Skeletal muscle cell (primary cell): ENCODE data around the gene SERTAD1.

Experiments used
- DNase-seq: peaks from one replicate; pipeline ENCODE4 v3.0.0-alpha.2; 2010; ENCODE audit warnings: low read depth
- H3K4me3 ChIP-seq: 2 replicates; pipeline ENCODE4 v1.5.1; 2011; ENCODE audit warnings: low read depth, mild to moderate bottlenecking, control low read depth, low read length, moderate library complexity

SERTAD1 gene

GRCh38 chr19:40389404-40390083, 36.2 kb downstream of the SERTAD1 start:
- H3K4me3 ChIP-seq = no peak overlapping the region
- DNase-seq = no peak

- no peak for DNase-seq
Observed at GRCh38 chr19:40388481-40388880, 37.3 kb downstream of the SERTAD1 start.

GRCh38 chr19:40387155-40387554, 38.6 kb downstream of the SERTAD1 start:
- DNase-seq = no peak
- no peak overlapping the region for H3K4me3 ChIP-seq

More at GRCh38 chr19:40388481-40388880, 37.3 kb downstream of the SERTAD1 start:
- no peak overlapping the region for H3K4me3 ChIP-seq

GRCh38 chr19:40383668-40384248, 42.0 kb downstream of the SERTAD1 start:
- no peak overlapping the region for H3K4me3 ChIP-seq
- DNase-seq = no peak

GRCh38 chr19:40381321-40381720, 44.5 kb downstream of the SERTAD1 start:
- no peak for DNase-seq
- no peak overlapping the region for H3K4me3 ChIP-seq

GRCh38 chr19:40380199-40381037, 45.4 kb downstream of the SERTAD1 start:
- DNase-seq = no peak
- H3K4me3 ChIP-seq = no peak overlapping the region

GRCh38 chr19:40379446-40380198, 46.2 kb downstream of the SERTAD1 start:
- no peak overlapping the region for H3K4me3 ChIP-seq
- DNase-seq = no peak

GRCh38 chr19:40378509-40378908, 47.3 kb downstream of the SERTAD1 start:
- no peak overlapping the region for H3K4me3 ChIP-seq

GRCh38 chr19:40377876-40378385, 47.9 kb downstream of the SERTAD1 start:
- H3K4me3 ChIP-seq = no peak overlapping the region
- DNase-seq = no peak

More at GRCh38 chr19:40378509-40378908, 47.3 kb downstream of the SERTAD1 start:
- no peak for DNase-seq

GRCh38 chr19:40376286-40376862, 49.4 kb downstream of the SERTAD1 start:
- H3K4me3 ChIP-seq = no peak overlapping the region
- DNase-seq = no peak

GRCh38 chr19:40374084-40374483, 51.7 kb downstream of the SERTAD1 start:
- DNase-seq = no peak
- no peak overlapping the region for H3K4me3 ChIP-seq

GRCh38 chr19:40371802-40372122, 54.0 kb downstream of the SERTAD1 start:
- no peak for DNase-seq
- no peak overlapping the region for H3K4me3 ChIP-seq
